BE2C (cell line): ENCODE data around the gene MCC.

Experiments used
- DNase-seq: peaks from one replicate; pipeline ENCODE4 v3.0.0-alpha.2; 2020
- H3K27me3 ChIP-seq: fragments of 250-450 bp; sonication (Bioruptor Pico); 2 replicates; pipeline ENCODE4 v1.5.1; 2020; ENCODE audit warnings: mild to moderate bottlenecking
- H3K36me3 ChIP-seq: fragments of 250-450 bp; sonication (Bioruptor Pico); 2 replicates; pipeline ENCODE4 v1.5.1; 2020; ENCODE audit warnings: mild to moderate bottlenecking
- H3K4me1 ChIP-seq: fragments of 250-450 bp; sonication (Bioruptor Pico); 2 replicates; pipeline ENCODE4 v1.5.1; 2020
- H3K4me3 ChIP-seq: 2 replicates; pipeline ENCODE4 v1.5.1; 2011; ENCODE audit warnings: low read depth, low read length
- H3K9me3 ChIP-seq: fragments of 250-450 bp; sonication (Bioruptor Pico); 2 replicates; pipeline ENCODE4 v1.5.1; 2020
- TF ChIP-seq, protein P1 (sequence below): IDR thresholded peaks from 2 replicates; pipeline ENCODE4 v1.5.1; 2012; ENCODE audit warnings: mild to moderate bottlenecking, low read depth, low read length

MCC gene

DNA sequence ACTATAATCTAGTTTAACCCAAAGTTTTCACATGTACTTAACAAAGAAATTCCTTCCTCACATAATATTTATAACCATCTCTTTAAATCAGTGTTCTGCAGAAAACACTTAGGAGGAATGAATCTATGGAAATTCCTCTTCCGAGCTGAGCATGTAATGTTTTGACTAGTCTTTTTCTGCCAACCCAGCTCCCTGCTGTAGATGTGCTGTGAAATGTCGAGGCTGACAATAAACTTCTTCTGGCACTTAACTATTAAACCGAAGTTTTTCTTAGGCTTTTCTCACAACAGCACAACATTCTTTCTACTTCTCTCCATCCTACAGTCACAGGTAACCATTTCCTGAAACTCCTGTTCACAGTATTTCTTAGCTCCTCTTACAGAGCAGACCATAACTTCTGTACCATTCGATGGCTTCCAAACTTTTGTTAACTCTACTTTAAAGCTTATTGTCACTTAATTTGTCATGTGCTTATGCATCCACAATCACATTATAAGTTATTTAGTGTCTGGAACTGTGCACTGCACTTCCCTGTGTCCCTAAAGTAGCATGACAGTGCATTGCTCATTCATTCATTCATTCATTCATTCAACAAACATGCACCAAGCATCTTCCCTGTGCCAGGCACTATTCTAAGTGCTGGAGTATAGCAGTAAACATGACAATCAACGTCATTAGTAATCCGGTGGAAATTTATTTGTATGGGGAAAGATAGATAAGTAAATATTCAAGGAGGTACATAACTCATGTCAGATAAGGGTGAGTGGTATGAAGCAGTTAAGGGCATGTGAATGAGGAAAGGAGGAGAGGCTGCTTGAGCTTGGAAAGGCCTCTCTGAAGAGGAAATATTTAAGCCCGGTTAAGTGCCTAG lies 108.1 kb downstream of the MCC start:
- no peak overlapping the region for H3K4me3 ChIP-seq
- no peak for DNase-seq
- no peaks in the 10 kb centered on the region for H3K9me3 ChIP-seq
- H3K4me1 ChIP-seq: peaks cover 9% of the 10 kb centered on the region
- no peaks in the 10 kb centered on the region for H3K27me3 ChIP-seq
- no peaks in the 10 kb centered on the region for H3K36me3 ChIP-seq
- TF ChIP-seq, protein P1, sequence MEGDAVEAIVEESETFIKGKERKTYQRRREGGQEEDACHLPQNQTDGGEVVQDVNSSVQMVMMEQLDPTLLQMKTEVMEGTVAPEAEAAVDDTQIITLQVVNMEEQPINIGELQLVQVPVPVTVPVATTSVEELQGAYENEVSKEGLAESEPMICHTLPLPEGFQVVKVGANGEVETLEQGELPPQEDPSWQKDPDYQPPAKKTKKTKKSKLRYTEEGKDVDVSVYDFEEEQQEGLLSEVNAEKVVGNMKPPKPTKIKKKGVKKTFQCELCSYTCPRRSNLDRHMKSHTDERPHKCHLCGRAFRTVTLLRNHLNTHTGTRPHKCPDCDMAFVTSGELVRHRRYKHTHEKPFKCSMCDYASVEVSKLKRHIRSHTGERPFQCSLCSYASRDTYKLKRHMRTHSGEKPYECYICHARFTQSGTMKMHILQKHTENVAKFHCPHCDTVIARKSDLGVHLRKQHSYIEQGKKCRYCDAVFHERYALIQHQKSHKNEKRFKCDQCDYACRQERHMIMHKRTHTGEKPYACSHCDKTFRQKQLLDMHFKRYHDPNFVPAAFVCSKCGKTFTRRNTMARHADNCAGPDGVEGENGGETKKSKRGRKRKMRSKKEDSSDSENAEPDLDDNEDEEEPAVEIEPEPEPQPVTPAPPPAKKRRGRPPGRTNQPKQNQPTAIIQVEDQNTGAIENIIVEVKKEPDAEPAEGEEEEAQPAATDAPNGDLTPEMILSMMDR: no peak

- TF ChIP-seq, protein P1: peak; percentile 90
- no peak overlapping the region for H3K4me3 ChIP-seq
- H3K36me3 ChIP-seq: no peaks in the 10 kb centered on the region
- H3K27me3 ChIP-seq: no peaks in the 10 kb centered on the region
- H3K4me1 ChIP-seq: peaks cover 9% of the 10 kb centered on the region
- DNase-seq: peak; percentile 67
- H3K9me3 ChIP-seq: no peaks in the 10 kb centered on the region
Observed at GRCh38 chr5:113378959-113379541, 109.2 kb downstream of the MCC start.

- TF ChIP-seq, protein P1: no peak
- no peak for DNase-seq
- H3K4me1 ChIP-seq: peaks cover 9% of the 10 kb centered on the region
- H3K4me3 ChIP-seq: no peak overlapping the region
- H3K9me3 ChIP-seq: no peaks in the 10 kb centered on the region
- no peaks in the 10 kb centered on the region for H3K36me3 ChIP-seq
- no peaks in the 10 kb centered on the region for H3K27me3 ChIP-seq
Observed at GRCh38 chr5:113378514-113378913, 109.7 kb downstream of the MCC start.

DNA sequence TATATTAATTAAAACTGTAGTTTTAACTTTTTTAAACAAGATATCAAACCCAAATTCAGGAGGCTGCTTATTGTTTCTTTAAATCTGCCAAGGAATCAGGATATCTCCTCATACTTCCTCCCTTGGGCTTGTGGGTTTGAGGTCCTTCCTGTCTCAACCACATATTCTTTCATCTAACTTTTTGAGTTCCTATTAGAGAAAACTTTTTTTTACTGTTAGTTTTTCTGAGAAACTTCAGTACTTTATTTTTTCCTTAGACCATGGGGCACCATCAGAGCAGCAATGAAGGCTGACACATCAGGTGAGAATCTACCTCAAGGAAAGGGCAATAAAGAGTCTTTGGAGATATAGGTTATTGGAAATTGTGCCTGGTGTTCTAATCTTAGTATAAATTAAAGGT lies 110.2 kb downstream of the MCC start:
- no peaks in the 10 kb centered on the region for H3K9me3 ChIP-seq
- H3K4me1 ChIP-seq: peaks cover 9% of the 10 kb centered on the region
- TF ChIP-seq, protein P1: no peak
- DNase-seq: no peak
- no peak overlapping the region for H3K4me3 ChIP-seq
- no peaks in the 10 kb centered on the region for H3K27me3 ChIP-seq
- H3K36me3 ChIP-seq: no peaks in the 10 kb centered on the region

DNA sequence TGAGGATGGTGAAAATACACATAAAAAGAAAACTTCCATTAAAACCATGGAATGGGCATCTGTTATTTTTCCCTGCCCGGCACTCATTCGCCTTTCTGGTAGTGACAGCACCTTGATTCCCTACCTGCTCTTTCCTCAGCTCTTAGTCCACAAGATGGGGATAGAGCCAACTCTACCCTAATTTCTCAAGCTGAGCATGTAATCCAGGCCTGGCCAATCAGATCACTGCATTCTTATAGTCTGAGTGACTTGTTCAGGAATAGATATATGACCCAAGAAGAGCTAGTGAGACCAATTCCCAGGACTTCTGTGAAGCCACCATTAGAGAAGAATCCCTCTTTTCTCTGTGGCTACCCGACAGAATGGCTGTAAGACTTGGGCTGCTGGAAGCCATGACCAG lies 111.6 kb downstream of the MCC start:
- no peaks in the 10 kb centered on the region for H3K36me3 ChIP-seq
- peaks cover 18% of the 10 kb centered on the region for H3K4me1 ChIP-seq
- no peak for DNase-seq
- no peak overlapping the region for H3K4me3 ChIP-seq
- TF ChIP-seq, protein P1: no peak
- H3K9me3 ChIP-seq: no peaks in the 10 kb centered on the region
- H3K27me3 ChIP-seq: no peaks in the 10 kb centered on the region

DNA sequence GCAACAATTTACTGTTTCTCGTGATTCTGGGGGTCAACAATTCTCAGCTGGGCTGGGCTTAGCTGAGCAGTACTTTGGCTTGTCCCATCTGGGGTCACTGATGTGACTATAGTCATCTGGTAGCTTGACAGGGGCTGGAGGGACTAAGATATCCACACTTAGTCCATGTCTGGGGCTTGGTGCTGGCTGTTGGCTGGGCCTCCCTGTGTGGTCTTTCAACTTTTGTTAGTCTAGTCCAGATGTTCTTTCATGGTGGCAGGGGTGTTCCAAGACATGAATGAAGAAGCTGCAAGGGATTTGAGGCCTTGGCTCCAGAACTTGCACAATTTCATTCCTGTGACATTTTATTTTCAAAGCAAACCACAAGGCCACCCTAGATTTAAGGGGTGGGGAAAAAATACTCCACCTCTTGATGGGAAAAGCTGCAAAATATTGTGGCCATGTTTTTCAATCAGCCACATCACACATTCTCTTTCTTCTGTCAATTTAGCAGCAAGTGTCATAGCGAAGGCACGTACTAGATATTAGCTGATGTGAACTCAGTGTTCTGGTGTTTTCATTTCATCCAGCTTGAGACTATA lies 112.7 kb downstream of the MCC start:
- no peak for DNase-seq
- Histone ChIP-seq H3K9me3 (no peaks in the 10 kb centered on the region), H3K36me3 (no peaks in the 10 kb centered on the region), H3K4me1 (peaks cover 22% of the 10 kb centered on the region), H3K27me3 (no peaks in the 10 kb centered on the region), H3K4me3 (no peak overlapping the region)
- TF ChIP-seq, protein P1: no peak
